NCI-H1436 treated with DMSO at 0.1 percent for 48 hours (cell line): Measurements from ENCODE around the gene TRRAP.

Source experiments
- DNase-seq: peaks from one replicate; lab custom pipeline; 2025; lab: John Stamatoyannopoulos, UW

Gene TRRAP

DNA sequence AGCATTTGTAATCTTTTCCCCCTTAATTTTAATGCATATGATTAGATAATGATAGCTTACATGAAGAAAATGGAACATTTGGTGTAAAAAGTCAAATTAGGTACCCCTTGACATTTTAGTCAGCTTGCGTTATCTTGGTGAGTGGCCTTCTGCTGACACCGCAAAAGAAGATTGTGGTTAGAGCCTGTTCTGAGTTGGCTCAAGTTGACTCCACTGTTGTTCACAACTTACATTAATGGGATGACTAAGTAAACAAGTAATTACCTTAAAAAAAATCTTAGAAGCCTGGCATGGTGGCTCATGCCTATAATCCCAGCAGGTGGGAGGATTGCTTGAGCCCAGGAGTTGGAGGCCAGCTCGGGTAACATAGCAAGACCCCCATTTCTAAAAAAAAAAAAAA, 24.2 kb downstream of the TRRAP start:
- no peak for DNase-seq

DNA sequence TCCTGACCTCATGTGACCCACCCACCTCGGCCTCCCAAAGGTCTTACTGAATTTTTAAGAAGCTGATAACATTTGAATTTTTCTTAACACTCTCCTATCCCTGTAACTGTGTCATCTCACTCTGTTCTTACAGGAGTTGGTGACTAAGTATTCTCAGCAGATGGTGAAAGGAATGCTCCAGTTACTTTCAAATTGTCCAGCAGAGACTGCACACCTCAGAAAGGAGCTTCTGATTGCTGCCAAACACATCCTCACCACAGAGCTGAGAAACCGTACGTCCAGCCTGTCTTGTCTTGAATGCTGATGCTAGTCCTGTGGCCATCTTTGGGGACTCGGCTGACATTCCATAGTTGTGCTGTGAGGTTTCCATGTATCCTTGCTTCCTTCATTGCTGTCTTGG, 24.9 kb downstream of the TRRAP start:
- DNase-seq = no peak

DNA sequence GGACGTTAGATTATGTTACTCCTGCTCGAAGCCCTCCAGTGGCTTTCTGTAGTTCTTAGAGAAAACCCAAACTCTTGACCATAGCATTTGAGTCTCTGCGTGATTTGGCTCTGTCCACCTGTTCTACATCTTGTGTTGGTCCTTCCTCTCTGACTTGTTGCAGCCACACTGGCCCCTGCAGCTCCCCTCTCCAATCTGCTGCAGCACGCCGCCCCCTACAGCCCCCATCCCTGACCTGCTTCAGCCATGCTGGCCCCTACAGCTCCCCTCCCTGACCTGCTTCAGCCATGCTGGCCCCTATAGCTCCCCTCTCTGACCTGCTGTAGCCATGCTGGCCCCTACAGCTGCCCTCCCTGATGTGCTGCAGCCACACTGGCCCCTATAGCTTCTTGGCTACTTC, 29.2 kb downstream of the TRRAP start:
- no peak for DNase-seq

DNA sequence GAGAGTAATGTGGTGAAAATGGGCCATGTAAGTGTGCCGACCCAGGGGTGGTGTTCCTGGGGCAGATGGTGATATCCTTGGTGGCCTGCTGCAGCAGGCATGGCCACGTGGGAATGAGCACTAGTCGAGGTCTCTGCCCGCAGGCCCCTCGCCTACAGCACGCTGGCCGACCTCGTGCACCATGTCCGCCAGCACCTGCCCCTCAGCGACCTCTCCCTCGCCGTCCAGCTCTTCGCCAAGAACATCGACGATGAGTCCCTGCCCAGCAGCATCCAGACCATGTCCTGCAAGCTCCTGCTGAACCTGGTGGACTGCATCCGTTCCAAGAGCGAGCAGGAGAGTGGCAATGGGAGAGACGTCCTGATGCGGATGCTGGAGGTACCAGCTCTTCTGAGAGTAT, 30.3 kb downstream of the TRRAP start:
- no peak for DNase-seq

DNA sequence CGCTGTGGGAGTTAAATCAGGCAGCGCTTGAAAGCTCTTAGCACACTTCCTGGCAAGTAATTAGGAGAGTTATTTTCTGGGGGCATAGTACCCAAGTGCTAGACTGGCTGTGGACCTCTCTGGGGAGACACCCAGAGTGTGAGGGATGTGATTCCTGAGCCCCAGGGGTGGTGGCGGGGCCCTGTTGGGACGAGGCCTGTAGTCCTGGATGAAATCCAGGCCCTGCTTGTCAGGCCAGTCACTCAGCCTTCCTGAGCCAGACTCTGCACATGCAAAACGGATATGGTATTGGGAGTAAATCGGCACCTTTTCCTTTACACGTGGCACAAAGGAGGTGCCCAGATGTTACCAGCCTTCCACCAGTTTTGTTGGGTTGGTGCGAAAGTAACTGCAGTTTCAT, 31.2 kb downstream of the TRRAP start:
- no peak for DNase-seq

DNA sequence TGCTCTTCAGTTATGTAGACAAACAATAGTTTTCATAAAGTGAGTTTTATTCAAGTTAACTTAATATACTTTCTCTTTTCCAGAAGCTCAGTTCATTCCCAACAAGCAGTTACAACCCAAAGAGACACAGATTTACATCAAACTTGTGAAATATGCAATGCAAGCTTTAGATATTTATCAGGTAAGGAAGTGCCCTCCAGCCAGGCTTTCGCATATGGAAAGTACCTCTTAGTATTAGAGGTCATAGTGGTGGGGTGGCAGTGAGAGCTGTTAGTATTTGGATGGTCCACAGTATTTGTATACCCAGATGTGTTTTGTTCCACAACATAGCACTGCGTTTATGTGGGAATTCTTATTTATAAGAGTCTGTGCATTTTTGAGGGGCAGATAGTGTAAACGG, 32.1 kb downstream of the TRRAP start:
- no peak for DNase-seq

DNA sequence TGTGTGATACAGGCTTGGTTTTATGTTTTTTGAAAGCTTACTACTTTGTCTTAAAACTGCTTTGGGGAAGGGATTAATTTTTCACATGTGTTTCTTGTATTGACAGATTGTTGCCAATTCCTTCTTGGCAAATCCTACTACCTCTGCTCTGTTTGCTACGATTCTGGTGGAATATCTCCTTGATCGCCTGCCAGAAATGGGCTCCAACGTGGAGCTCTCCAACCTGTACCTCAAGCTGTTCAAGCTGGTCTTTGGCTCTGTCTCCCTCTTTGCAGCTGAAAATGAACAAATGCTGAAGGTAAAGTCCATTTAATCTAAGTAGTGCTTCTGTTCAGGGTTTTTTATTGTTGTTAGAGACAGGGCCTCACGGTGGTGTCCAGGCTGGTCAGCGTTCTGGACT, 33.6 kb downstream of the TRRAP start:
- DNase-seq = no peak

DNA sequence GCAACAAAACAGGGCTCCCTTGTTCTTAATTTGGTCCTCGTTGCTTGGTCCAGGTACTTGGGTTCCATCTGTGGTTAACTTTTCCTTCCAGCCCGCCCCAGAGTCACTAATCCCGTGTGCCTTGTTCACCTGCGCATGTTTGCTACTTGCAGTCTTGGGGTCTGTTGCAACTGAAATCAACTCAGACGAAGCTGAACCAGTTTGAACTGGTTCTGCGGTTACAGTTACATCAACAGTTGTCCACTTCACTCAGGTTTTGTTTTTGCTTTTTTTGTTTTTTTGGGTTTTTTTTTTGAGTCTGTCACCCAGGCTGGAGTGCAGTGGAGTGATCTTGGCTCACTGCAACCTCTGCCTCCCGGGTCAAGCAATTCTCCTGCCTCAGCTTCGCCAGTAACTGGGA, 34.7 kb downstream of the TRRAP start:
- no peak for DNase-seq

DNA sequence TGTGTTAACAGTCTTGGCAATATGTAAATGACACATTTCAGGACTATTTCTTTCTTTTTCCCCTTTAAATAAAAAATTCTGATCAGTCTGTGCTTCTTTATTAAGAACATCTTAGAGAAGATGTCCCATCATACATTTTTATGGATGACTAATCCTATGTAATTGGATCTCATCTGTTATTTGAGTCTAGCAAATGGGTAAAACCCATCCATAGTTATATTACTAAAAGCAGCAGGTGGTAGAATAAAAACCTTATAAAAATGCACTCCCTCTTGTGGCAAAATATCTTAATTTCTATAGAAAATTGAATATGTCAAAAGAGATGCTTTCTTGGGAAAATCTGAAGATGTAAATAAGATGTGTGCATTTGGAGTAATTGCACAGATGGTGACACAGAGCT, 35.3 kb downstream of the TRRAP start:
- no peak for DNase-seq

DNA sequence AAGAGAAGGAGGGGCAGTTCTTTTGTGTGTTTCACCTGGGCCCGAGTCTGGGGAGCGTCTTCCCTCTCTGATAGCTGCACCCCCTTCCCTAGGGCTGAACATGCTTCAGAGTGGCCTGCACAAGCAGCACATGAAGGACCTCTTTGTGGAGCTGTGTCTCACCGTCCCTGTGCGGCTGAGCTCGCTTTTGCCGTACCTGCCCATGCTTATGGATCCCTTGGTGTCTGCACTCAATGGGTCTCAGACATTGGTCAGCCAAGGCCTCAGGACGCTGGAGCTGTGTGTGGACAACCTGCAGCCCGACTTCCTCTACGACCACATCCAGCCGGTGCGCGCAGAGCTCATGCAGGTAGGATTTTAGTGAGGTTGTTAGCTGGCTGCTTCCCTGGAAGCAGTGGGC, 39.0 kb downstream of the TRRAP start:
- no peak for DNase-seq

DNA sequence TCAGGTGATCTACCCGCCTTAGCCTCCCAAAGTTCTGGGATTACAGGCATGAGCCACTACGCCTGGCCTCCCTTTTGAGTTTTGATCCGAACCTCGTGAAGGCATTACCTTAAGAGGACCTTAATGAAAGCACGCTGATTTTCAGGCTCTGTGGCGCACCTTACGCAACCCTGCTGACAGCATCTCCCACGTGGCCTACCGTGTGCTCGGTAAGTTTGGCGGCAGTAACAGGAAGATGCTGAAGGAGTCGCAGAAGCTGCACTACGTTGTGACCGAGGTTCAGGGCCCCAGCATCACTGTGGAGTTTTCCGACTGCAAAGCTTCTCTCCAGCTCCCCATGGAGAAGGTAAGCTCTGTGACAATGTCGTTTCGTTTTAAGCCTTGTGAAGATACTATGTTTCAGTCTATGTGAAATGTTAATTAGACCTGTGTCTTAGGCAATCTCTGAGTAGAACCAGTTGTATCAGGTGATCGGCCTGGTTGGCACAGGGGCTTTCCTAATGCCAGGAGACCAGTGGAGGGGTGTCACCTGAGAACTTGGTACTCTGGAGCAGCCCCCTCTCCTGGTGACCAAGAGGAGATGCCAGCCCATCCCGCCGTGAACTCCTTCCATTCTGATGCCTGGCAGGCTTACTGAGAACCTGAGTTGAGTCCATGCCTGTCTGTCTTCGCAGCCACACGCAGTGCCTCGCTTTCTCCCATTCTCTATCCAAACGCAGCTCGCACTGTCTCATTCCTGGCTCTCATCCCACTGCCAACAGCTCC, 43.5 kb downstream of the TRRAP start:
- DNase-seq = no peak

DNA sequence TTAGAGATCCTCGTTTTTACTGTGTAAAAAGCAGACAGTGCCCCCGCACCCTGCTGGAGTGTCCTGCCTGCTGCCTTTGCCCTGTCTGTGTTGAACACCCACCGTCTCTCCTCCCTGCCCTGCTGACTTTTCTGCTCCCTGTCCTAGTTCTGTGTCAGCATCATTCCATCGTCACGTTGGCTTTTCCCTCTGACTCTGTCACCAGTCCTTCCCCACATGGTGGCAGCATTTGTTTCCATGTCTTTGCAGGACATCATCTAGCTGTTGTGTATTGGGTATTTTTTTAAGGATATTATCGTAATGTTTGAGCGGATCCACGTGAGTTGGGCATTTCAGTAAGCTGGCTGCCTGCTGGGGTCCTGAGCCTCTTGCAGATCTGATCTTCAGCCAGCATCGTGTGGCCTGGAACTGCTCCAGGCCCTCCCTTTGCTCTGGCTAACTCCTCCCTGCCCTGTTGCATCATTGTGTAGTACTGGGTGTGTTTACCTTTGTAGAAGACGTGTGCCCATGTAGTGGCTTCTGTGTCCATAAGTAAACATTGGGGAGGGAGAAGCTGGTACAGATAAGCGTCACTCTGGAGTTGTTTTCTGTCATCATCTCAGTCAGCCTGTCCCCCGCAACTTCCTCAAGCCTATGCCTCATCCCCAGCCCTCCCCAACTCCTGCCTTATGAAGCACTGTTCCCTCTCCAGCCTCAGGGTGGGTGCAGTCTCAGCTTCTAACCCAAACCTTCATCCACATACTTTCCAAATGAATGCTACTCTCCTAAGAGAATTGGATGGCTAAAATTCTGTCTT, 44.3 kb downstream of the TRRAP start:
- DNase-seq = no peak

DNA sequence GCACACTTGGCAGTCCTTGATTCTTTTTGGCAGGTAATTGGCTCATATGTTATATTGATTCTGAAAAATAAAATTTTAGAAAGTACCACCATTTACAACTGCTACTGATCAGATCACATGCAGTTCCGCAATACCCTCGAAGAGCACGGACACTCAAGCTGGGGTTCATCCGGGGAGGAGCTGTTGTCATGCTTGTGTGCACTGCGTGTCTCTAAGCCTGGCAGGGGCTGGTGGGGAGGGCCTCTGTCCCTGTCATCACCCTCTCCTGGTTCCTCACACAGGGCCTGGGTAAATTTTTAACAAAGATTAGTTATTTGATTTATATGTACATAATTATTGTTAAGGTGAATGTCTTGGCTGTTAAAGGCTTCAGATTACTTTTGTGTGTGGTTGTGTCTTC, 45.2 kb downstream of the TRRAP start:
- no peak for DNase-seq

DNA sequence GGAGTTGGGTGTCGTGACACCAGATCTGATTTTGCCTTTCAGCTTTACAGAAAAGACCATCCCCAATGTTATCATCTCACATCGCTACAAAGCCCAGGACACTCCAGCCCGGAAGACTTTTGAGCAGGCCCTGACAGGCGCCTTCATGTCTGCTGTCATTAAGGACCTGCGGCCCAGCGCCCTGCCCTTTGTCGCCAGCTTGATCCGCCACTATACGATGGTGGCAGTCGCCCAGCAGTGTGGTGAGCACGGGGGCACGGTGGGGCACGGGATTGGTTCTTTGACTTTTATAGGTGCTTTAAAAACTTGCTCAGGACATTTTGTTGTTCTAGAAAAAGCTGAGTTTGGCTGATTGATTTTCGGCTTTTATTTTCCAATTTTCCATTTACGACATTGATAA, 48.8 kb downstream of the TRRAP start:
- no peak for DNase-seq

DNA sequence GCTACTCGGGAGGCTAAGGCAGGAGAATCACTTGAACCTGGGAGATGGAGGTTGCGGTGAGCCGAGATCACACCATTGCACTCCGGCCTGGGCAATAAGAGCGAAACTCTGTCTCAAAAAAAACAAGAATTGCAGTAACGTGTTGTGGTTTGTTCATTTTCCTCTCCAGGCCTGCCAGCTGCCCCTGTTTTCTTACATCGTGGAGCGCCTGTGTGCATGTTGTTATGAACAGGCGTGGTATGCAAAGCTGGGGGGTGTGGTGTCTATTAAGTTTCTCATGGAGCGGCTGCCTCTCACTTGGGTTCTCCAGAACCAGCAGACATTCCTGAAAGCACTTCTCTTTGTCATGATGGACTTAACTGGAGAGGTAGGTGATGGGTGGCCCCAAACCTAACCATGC, 52.1 kb downstream of the TRRAP start:
- DNase-seq = no peak

DNA sequence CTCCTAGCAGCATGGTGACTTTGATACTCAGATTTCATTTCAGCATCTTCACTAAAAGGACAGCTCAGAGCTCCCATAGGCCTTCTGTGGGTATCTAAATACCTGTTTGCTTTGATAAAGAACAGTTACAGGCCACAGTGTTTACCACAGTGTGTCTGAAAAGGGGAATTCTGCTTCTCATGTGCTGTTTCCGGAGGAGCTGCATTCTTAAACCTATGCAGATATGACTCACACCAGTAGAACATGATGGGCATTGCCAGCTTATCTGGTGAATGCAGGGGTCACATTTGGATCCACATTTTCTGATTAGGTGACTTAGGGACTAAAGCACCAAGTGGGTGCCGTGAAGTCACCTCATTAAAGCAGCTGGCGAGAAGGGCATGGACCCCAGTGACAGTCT, 52.6 kb downstream of the TRRAP start:
- no peak for DNase-seq

DNA sequence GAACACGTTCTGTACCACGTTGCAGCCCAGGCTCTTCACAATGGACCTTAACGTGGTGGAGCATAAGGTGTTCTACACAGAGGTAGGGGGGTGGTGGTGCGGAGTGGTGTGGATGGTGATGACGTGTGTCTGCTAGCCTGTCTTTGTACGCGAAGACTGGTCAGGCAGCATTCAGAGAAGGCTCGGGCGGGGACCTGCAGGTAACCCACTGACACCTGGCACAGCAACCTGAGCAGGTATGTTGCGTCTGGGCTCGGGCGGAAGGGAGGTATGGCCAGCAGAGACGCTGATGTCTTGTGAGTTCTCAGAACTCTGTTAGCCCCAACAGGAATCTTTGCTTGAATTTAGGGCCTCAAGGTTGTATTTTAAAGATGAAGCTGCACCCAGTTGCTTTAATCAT, 55.0 kb downstream of the TRRAP start:
- DNase-seq = no peak

DNA sequence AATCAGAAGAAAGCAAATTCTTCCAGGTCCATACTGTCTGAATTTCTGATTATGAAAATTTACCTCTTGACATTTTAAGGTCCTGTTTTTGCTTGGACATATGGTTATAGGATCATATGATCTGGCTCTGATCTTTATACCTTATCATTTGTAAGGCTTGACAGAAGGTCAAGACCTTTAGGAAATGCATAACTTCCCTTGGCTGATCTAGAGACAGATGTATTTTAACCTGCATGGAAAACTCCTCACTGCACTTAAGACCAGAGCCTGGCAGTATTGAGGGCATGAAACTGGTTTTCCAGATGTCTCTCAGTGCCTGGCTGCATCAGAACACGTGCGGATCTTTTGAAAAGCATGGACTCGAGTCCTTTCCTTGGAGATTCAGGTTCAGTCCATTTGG, 55.9 kb downstream of the TRRAP start:
- no peak for DNase-seq

DNA sequence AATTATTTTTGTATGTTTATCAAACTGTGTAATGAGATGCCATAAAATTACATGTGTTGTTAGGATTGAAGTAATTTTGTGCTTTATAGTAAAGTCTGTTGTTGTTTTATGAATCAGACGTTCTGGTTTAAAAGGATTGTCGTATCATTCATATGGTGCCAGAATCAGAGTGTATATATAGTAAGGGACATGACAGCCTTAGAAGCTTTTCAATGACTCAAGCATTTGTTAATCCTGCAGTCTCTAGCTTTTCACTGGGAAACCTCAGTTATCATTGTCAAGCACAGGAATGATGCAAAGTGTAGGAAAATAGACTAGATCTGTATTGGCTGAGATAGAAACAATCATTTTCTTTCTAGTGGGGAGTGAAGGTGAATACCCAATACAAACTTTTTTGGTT, 57.5 kb downstream of the TRRAP start:
- DNase-seq = no peak

DNA sequence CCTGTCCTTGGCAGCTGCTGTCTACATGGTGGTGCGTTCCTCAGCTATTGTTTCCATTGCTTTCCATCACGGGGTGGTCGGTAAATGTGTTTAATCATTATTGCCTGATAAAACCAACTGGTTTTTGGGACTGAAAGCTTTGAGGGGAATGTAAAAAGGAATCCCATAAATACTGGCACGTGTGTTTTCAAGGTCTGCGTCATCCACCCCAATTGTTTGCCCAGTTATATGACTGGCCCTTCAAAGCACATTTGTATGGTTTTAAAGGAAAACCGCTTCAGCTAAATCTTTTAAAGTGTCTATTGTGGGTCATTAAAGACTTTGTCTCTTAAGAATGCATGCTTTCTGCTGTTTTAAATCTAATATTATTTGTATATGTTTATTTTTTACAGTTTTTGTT, 65.0 kb downstream of the TRRAP start:
- DNase-seq = no peak

DNA sequence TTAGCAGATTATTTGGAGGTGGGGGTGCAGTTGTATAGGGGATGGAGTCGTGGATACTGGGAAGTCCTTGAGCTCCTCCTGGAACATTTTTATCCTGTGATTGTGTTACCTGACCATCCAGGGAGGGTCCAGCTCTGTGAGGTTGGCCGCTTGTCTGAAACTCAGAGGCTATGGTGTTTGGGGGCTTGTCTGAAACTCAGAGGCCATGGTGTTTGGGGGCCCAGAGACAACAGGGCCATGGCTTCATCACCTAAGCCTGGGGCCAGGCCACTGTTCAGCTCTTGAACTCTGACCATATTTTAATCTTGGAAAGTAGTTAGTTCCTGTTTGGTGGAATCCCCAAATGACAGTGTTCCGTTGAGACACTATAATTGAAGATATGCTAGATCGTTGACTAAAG, 66.1 kb downstream of the TRRAP start:
- no peak for DNase-seq

DNA sequence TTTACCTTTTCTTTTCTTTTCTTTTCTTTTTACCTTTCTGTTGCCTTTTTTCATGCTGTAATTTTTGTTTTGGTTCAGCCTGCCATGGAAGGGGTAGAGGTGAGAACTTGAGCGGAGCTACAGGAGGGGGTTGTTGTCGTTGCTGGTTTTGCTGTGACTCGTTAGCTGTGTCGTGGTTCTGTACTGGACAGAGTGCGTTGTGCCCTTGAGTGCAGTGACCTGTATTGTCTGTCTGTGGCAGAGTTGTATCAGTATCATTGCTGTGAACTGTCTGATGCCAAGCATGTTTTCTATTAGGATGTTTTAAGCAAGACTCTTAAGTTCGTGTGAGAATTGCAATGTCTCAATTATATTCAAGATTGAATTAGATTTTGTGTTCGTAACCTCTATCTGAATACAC, 67.5 kb downstream of the TRRAP start:
- DNase-seq = no peak

DNA sequence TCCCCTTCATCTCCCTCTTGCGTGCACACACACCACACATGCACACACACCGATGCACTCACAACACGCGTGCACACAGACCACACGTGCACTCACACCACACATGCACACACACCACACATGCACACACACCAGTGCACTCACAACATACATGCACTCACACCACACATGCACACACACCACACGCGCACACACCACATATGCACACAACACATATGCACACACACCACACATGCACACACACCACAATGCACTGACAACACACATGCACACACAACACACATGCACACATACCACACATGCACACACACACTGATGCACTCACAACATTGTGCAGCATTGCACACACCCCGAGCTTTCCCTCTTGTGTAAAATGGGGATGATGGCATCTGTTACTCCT, 68.1 kb downstream of the TRRAP start:
- DNase-seq = no peak
